Uterus (tissue), 4 donors: Measurements from ENCODE around the gene RNASE2. TPM values are rescaled to one million over a fixed set of nuclear protein-coding genes. Genes with fewer than 3 reads are reported as not detected.

Experiments
- DNase-seq, 2 donors: peaks; one replicate each; pipeline ENCODE4 v3.0.0-alpha.2; 2019 to 2020
- H3K27ac ChIP-seq, 2 donors: fragments of 200-600 bp; sonication (generic); 1 replicate in 1 of 2; 2 replicates in 1 of 2; pipeline ENCODE4 v1.5.1; 2016 to 2018
- H3K27me3 ChIP-seq, 2 donors: fragments of 200-600 bp; sonication (generic); one replicate each; pipeline ENCODE4 v1.5.1; 2018 to 2019; ENCODE audit warnings: control low read depth in 1 of 2
- H3K36me3 ChIP-seq, 2 donors: fragments of 200-600 bp; sonication (generic); one replicate each; pipeline ENCODE4 v1.5.1; 2019; ENCODE audit warnings: control low read depth in 1 of 2
- H3K4me1 ChIP-seq, 2 donors: fragments of 200-600 bp; sonication (generic); one replicate each; pipeline ENCODE4 v1.5.1; 2018 to 2019; ENCODE audit warnings: control low read depth in 1 of 2
- H3K4me3 ChIP-seq, 2 donors: fragments of 200-600 bp; sonication (generic); 1 replicate in 1 of 2; 2 replicates in 1 of 2; pipeline ENCODE4 v1.5.1; 2018 to 2019; ENCODE audit warnings: mild to moderate bottlenecking in 1 of 2
- H3K9me3 ChIP-seq, 2 donors: fragments of 200-600 bp; sonication (generic); one replicate each; pipeline ENCODE4 v1.5.1; 2019; ENCODE audit warnings: control low read depth in 1 of 2
- CTCF ChIP-seq, 4 experiments: fragments of 200-600 bp in 2 of 4; fragments of 450-650 bp in 2 of 4; sonication (generic) in 2 of 4; IDR thresholded peaks; one replicate each; pipeline ENCODE4 v1.5.1; 2016 to 2019; ENCODE audit warnings: antibody characterized with exemption in 4 of 4, mild to moderate bottlenecking in 2 of 4, moderate library complexity in 1 of 4
- POLR2A ChIP-seq, 2 donors: fragments of 450-650 bp; IDR thresholded peaks; one replicate each; pipeline ENCODE4 v1.6.1; 2016; ENCODE audit warnings: antibody characterized with exemption in 2 of 2, mild to moderate bottlenecking in 1 of 2, moderate library complexity in 1 of 2
- intact Hi-C: fragments of 100-400 bp; cut with DNase I; formaldehyde crosslinking; loops from one replicate; pipeline ENCODE4 v1.15.1; 2023; ENCODE audit warnings: low total_unique reads
- total RNA-seq, 4 donors: library from RNA; depleted of rRNA in 3 of 4; stranded (reverse); fragments of >200 nt in 3 of 4; gene quantifications; one replicate each; pipeline versions ENCODE4 v1.1.0 to v1.2.4, GENCODE V29; 2014 to 2023
- donor health status: DM: yes; HTN: yes; CAD: no.

Gene RNASE2
- total RNA-seq, 4 donors from 2014 or later, result 0.51 to 1.8 (median 1.0) TPM; not detected in 1

GRCh38 chr14:20997115-20997514 lies 41.8 kb downstream of the RNASE2 start:
- no peak for TF ChIP-seq POLR2A (IDR thresholded peaks at IDR 0.05)
- TF ChIP-seq CTCF (IDR thresholded peaks at IDR 0.05), result no peak
- Histone ChIP-seq H3K9me3 (no peaks in the 10 kb centered on the region), H3K4me3 (no peak overlapping the region), H3K27ac (no peak overlapping the region), H3K4me1 (peaks cover 0 to under 1% of the 10 kb centered on the region in 2 donors), H3K36me3 (no peaks in the 10 kb centered on the region), H3K27me3 (no peaks in the 10 kb centered on the region)
- intact Hi-C loops, result no loop called here
- no peak for DNase-seq

DNA sequence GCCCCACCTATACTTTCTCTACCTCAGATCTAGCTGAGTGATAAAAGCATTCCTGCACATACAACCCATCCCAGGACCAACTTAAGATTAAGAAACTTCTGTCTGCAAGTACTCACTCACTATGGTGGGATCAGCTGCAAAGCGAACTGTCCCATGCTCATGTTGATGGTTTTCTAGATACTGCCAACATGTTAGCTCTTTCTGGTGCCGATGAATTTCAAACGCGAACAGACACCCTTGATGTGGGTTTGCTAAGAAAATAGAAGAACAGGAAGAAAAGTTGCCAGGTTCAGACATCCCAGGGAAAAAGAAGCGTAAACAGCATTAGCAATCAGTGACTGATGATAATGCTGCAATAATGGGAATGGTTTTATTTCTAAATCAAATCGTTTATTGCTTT lies 42.3 kb downstream of the RNASE2 start:
- H3K27ac ChIP-seq, result no peak overlapping the region
- intact Hi-C loops, result no loop called here

DNA sequence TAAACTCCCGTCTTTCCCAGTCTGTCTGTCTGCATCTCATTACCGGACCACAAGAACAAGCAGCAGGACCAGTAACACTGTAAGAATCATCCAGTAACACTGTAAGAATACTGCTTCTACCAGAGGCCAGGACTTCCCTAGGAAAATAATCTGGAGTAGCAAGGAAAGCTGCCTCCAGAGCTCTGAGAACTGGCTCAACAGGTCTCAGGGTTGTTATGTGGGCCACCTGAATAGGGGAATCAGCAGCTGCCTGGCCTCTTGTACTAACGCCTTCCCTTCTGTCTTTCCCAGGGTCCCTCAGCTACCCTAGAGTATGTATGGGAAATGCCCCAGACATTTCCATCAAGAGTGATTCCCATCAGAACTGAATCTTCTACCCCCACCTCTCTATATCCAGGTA lies 42.9 kb downstream of the RNASE2 start:
- H3K4me3 ChIP-seq, result no peak overlapping the region
- no peaks in the 10 kb centered on the region for H3K36me3 ChIP-seq
- no peak for TF ChIP-seq POLR2A (IDR thresholded peaks at IDR 0.05)
- TF ChIP-seq CTCF (IDR thresholded peaks at IDR 0.05), result no peak
- intact Hi-C loops, result no loop called here
- no peaks in the 10 kb centered on the region for H3K4me1 ChIP-seq
- no peaks in the 10 kb centered on the region for H3K27me3 ChIP-seq
- H3K9me3 ChIP-seq, result no peaks in the 10 kb centered on the region
- DNase-seq, result no peak
- H3K27ac ChIP-seq, result no peak overlapping the region

More for the DNA sequence above, 42.3 kb downstream of the RNASE2 start:
- DNase-seq, result no peak
- H3K27me3 ChIP-seq, result no peaks in the 10 kb centered on the region
- TF ChIP-seq CTCF (IDR thresholded peaks at IDR 0.05) (no peak), POLR2A (IDR thresholded peaks at IDR 0.05) (no peak)
- H3K9me3 ChIP-seq, result no peaks in the 10 kb centered on the region
- no peaks in the 10 kb centered on the region for H3K4me1 ChIP-seq
- no peak overlapping the region for H3K4me3 ChIP-seq
- no peaks in the 10 kb centered on the region for H3K36me3 ChIP-seq

DNA sequence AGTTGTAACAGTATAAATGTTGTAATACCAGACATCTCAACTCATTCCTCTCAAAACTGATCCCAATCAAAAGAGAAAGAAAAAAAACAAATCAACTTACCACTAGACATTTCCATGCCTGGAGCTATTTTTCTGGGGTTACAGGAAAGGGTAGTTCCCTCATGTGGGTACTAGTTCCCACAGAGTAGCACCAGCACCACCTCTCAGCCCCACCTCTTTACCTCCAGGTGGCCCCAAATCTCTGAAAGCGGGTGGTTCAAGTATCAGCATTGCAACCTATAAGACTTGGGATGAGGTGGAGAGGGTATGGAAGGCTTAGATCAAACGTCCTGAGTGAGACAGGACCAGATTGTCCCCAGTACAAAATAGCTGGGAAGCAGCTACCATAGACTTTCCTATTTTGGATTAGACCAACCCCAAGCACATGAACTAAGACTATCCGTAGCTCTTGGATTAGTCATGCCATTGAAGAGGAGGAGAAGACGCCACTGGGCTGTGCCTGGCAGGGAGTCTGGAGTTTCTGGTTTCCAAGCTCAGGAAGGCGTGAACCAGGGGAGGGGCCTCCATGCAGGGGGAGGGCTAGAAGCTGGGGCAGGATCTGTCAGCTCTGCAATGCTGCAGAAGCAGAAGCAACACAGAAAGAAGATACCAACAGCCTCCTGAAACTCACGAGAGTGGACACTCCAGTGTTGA lies 43.5 kb downstream of the RNASE2 start, which contains the start of gene SLC39A2:
Gene SLC39A2, plus strand, starts transcription at position 620 of the 693 bp plus-strand sequence. CDS start 154 bp downstream, outside the sequence.
- no peaks in the 10 kb centered on the region for H3K36me3 ChIP-seq
- TF ChIP-seq CTCF (IDR thresholded peaks at IDR 0.05) (no peak), POLR2A (IDR thresholded peaks at IDR 0.05) (no peak)
- intact Hi-C loops, result no loop called here
- H3K4me3 ChIP-seq, result no peak within 1 kb of the TSS
- no peaks in the 10 kb centered on the region for H3K4me1 ChIP-seq
- no peaks in the 10 kb centered on the region for H3K27me3 ChIP-seq
- H3K9me3 ChIP-seq, result no peaks in the 10 kb centered on the region
- H3K27ac ChIP-seq, result no peak within 1 kb of the TSS
- no peak for DNase-seq

- no peak overlapping the region for H3K27ac ChIP-seq
Observed at GRCh38 chr14:20999591-20999990, 44.3 kb downstream of the RNASE2 start.

More at GRCh38 chr14:20999591-20999990, 44.3 kb downstream of the RNASE2 start:
- DNase-seq, result no peak
- H3K27me3 ChIP-seq, result no peaks in the 10 kb centered on the region
- no peaks in the 10 kb centered on the region for H3K36me3 ChIP-seq
- TF ChIP-seq POLR2A (IDR thresholded peaks at IDR 0.05), result no peak
- TF ChIP-seq CTCF (IDR thresholded peaks at IDR 0.05), result no peak
- no peaks in the 10 kb centered on the region for H3K4me1 ChIP-seq
- H3K9me3 ChIP-seq, result no peaks in the 10 kb centered on the region
- intact Hi-C loops, result no loop called here
- H3K4me3 ChIP-seq, result no peak overlapping the region
